HG03175 (cell line): ENCODE data around the gene CPVL.

ENCODE experiments used
- ATAC-seq: cut with Tn5 transposase; IDR thresholded peaks from one replicate; pipeline ENCODE4 v1.9.1; 2021; ENCODE audit warnings: mild to moderate bottlenecking, moderate library complexity; ENCODE audit not compliant: unreplicated experiment

The CPVL gene

DNA sequence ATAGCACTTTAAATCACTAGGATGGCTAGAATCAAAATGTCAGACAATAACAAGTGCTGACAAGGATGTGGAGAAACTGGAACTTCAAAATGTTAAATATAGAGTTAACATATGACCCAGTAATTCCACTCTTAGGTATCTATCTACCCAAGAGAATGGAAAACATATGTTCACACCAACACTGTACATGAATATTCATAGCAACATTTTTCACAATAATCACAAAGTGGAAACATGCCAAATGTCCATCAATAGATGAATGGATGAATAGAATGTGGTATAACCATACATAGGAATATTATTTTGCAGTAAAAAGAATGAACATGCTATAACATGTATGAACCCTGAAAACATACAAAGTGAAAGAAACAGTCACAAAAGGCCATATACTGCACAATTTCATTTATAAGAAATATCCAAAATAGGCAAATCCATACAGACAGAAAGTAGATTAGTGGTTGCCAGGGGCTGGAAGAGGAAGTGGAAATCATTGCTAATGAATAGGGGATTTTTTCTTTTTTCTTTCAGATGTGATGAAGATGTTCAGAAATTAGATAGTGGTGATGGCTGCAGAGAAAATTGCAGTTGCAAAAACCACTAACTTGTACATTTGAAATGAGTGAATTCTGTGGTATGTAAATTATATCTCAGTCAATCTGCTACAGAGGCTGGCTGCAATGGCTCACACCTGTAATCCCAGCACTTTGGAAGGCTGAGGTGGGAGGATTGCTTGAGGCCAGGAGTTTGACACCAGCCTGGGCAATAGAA is 93.0 kb downstream of the CPVL start:
- no peak for ATAC-seq

DNA sequence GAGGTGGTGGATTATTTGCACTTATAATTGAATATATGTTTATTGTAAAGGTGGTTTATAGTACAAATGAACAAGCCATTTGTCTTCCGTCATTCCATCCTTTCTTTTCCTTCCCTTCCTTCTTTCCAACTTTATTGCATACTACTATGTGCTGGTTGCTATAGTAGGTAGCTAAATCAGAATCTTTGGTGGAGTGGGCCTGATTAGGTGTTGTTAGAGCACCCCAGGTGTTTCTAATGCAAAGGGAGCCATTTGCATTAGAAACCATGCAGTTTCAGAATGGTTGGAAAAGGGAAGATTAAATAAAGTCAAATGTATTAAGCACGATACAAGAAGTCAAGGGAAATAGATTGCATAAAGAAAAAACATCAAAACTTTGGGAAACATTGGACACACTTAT is 99.4 kb downstream of the CPVL start:
- ATAC-seq, result no peak

DNA sequence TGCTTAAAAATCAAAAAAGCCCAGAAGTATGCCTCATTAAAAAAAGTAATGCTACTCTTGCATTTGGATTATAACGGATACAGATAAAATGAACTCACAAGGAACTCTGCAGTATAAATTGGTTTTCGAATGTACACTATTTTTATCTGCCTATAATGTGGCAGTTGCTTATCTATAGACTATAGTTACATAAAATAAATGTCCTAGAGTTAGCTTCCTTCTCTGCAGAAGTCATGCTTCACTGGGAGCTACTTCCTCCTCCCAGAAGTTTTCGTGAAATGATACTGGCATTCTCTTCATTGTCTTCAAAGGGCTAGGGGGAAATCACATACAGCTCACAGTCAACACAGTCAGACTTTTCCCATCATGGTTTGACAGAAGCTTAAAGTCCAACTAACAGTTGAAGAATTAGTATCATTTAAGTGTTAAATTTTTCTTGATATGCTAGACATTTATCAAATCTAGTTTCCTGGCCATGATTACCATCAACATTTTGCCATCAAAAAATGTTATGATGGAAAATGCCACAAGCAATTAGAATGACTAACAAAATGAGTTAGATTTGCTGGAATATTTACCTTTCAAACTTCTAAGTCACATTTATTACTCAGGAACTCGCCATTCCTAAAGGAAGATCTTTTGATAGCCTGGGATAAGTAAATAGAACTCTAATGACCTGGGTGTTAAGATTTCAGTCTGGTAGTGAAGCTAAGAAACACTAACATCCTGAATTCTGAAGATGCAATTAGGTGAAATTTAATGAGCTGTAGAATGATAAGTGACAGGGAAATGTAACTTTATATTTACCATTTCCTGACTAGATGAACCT is 100.9 kb downstream of the CPVL start:
- ATAC-seq, result no peak

DNA sequence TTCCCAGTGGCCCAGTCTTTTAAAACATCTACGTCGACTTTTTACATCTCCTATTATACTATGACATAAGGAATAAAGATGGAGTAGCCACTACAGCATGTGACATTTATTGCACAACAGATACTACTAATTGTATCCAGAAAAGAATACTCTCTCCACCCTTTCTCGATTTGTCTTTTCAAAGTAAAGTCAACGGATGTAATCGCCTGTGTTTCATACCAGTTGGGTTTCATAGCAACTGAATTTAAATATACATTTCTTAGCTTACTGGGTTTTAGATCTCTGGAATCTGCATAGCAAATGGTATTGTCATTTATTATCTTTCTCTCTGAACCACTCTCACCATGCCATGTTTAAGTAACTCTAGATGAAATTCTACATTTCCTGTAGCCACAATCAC is 101.8 kb downstream of the CPVL start:
- no peak for ATAC-seq

DNA sequence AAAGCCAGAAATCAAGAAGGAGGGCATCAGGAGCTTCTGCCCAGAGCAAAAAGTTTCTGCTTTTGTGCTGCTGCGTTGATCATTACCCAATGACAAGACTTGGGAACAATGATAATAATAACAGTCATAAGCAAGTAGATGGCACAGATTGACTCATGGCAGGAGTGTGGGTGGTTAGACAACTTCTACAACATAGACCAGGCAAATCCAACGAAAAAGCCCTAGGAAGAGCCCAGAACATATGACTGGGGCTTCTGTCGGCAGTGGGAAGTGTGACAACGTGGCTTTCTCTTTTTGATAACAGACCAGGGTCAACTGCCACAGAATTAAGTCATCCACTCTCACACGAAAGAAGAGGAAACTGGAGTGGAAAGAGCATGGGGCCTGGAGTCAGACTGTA is 102.8 kb downstream of the CPVL start:
- no peak for ATAC-seq

DNA sequence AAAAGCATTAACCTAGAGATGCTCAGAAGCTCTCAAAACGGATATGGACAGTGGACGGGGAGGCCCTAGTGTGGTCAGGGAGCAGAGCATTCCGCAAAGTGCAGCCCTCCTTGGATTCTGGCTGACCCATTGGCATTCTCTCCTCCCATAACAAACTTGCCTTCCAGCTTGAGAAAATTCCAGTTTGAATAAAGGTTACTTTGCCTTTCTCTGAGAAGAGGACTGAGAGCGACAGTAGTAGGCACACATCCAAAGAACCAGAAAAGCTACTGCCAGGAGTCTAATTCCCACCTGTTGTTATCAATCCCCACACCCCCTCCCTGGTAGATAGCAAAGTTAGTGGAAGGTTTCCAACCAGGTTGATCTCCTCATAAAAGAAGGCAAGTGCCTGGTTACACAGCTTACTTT is 103.5 kb downstream of the CPVL start:
- ATAC-seq, result no peak

DNA sequence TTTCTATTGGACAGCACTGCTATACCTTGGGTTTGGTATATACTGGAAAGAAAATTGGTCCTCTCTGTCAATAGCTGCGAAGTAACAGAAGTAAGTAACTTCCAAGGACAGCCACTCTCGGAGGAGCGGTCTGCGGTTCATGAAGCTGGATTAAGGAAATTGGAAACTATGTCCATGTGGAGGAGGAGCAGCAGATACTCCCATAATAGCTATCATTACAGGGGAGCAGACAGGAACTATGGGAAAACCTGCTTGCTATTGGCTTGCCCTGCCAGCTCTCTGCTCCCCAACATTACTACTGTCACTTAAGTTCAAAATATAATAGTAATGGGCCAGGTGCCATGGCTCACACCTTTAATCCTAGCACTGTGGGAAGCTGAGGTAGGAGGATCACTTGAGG is 104.3 kb downstream of the CPVL start:
- no peak for ATAC-seq

DNA sequence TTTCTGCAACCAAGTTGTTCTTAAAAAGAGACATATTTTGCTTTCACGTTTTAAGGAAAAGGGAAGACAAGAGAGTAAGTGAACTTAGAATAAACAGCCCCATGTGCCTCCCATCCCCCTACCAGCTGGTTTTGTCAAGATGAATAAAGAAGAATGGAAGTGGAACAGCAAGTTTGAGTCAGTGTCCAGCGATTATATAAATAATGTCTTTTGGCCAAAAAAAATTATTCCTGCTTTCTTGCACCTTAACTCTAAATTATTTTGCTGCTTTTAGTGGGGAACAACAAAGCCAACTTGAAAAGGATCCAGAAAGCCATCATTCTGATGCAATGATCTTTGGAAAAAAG is 105.8 kb downstream of the CPVL start:
- ATAC-seq, result no peak

DNA sequence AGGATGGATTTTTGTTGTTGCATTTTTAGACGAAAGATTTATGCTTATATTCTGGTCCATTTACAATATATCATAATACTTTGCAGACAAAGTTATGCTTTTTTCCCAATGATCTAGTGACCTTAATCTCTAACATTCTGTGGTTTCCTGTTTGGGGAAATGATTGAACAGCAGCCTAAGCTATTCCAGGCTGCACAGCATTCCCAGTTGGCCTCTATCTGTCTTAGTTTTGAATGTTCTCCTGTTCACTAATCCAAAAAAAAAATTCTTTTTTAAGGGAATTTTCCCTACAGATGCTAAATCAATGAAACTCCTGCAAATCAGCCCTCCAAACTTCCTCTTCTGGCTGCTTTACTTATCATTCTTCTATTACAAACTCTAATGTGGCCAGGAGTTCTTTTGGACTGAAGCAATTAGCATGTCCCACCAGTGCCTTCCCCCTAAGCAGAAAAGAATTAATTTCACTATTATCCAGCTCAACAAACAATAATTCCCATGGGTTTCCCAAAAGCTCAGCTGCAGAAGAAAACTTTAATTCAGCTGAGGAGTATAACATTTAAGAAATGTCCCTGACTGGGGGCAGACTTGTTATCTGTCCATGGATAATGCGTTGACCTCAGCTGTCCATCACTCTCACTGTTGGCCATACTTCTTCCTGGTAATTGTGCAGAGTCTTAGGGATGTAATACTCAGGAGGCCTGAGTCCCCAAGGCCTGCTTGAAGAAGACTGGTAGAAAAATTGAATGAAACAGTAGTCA is 106.3 kb downstream of the CPVL start:
- no peak for ATAC-seq

DNA sequence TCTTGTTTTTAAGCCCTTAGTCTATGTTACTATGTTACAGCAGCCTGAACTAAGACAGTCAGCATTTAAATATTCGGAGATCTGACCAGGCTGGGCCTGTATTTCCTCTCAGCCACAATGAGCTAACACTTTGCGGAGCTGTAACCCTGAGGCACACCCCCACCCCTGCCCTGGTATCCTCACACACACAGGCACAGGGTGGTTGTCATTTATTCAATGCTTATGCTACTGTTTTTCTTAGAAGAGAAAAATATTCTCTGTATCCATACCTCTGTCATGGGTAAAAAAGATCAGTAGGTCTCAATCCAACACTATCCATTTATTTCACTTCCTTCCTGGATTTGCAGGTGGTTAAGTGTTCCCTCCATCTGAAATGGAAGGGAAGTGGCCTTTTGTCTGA is 107.9 kb downstream of the CPVL start:
- ATAC-seq, result no peak

DNA sequence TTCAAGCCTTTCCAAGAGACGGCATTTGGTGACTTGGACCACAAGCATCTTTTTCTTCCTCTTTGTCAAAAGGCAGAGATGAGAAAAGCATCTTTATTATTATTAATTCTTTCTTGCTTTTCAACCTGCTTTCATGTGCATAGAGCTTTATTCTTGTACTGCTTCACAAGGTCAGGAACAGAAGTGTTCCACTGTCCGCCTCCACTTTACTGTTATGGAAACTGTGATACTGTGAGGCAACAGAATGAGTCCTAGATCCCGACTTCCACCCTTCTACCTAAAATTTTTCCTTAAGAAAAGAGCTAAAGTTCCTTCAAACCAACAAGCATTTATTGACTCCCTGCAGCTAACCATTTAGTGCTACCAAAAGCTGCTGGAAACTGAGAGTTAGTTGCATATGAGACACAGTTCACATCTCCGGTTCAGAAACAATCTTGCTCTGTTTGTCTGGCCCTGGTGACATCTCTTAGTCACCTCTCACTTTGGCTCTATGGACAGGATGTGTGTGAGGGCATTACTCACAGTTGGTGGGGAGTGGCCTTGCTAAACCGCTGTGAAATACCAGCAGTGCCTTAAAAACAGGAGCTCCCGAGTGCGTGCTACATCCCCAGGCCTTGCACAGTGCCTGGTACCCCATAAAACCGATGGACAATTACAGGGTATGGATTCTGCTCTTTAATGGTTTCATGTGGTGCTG is 111.1 kb downstream of the CPVL start:
- no peak for ATAC-seq

DNA sequence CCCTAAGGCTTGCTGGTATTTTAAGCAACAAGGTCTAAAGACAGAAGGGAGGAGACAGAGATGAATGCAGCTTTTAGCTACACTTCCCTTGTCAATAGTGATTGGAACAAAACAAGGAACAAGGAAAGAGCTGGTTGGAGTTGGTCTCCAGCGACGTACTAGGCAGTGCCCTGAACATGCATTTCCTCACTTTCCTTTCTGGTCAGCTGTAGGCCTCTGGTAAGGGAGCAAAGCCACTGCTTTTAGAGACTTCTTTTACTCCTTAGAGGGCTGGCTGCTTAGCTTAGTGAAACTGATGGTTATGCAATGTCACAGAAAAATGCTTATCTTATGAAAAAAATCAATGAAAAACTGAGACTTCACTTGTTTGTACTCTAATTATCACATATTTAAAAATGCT is 112.8 kb downstream of the CPVL start:
- ATAC-seq, result no peak

DNA sequence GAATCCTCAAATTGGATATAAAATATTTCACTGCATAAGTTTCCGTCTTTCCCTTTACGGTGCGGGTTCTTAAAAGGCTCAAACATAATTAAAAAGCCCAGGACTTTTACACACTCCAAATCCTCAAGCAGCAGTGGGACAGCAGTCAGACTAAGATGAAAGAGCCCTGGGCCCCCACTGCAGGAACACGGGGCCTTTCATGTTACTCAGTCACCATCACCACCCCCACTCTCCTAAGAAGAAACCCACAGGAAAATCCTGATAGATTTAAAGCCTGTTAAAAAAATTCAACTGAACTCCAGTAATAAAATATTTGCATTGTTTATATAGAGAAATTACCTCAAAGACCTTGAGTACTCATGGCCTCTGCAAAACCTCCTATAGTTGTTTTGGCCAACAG is 114.2 kb downstream of the CPVL start:
- ATAC-seq, result no peak

DNA sequence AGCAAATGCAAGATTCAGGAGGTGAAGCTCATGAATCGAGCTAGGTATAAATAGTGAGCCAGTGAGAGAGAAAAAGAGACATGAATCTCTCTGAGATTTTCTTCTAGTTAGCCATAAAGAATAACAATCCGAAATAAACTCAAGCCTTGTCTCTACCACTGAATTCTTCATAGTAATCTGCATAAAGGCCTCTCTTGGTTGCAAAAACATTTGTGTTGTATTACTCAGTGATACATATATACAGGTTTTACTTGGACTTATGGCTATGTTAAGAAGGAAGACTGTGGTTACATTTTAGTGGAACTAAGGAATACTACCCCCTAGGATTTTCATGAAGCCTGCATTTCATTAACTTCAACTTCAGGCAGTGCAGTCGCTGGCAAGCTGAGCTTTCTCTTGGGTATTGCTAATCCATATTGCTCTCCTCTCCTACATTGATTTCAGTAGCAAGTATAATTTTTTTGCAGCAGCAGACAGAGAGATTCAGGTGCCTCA is 115.5 kb downstream of the CPVL start:
- ATAC-seq, result no peak

DNA sequence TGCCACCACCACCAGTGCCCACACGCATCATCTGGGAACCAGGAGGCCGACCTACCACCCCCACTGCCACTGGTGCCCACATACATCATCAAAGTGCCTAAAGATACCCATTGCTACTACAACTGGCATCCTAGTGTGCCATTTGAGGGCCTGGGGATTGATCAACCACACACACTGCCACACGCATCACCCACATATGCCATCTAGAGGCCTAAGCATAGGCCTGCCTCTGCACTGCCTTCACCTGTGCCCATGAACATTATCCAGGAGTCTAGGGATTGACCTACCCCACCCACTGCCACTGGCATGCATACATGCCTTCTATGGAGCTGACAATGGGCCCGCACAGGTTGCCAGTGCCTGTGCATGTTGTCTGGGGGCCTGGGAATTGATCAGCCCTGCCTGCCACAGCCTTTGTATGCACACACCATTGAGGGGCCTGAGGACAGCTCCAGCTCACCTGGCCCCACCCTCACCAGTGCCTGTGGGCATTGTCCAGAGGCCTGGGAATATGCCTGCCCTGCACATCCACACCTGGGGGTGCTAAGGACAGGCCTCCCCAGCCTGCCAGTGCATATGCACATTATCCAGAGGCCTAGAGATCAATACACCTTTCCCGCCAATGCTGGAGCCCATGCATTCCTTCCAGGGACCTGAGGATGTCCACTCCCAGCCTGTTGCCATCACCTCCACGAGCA is 123.9 kb downstream of the CPVL start:
- no peak for ATAC-seq

DNA sequence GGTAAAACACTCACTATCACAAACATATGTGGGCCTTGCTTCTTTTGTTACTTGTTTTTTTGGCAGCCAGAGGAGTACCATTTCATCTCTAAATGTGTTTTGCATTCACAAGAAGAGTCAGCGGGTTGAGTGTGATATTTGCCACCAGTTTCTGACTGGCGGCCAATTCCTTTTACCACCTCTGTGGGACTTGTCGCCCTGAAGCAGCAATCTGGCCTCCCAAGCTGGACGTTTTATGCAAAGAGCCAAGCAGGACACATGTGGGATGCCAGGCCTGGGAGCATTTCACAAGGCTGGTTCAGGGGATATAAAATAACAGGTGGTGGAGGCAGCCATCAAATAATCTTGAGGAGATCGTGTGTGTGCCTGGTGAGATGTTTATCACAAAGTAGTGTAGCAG is 126.4 kb downstream of the CPVL start:
- ATAC-seq, result no peak

DNA sequence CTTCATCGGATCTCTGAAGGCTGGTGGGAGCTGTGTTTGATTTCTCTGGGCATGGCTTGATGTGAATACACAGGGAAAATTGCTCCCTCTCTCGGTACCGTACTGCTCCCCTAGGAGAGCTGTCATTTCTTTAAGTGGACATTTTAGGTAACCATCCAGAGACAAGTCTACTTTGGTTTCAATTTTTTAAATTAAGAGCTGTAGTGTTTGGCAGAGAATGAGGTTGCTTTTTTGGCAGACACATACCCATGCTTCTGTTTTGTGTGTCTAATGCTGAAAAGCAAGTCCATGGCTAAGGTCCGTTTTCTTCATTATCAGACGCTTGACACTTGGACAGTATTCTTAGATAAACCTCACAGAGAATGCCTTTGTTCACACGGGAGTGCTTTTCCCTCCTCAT is 127.0 kb downstream of the CPVL start:
- ATAC-seq, result no peak

DNA sequence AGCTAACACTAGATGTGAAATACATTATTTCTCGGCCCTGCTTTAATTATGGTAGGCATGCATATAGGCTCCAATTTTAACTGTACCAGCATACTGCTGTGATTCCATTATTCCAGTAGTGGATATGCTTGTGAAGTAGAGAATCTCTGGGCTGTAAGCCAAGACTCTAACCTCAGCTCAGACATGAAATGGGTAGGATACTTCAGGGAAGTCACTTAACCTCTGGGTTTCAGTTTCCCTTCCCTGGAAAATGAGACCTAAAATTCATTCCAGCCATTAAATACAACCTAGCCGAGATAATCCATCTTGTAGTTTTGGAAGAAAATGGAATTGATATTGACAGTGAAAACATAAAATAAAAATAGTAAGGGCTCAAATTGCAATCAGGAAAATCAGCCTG is 128.6 kb downstream of the CPVL start:
- ATAC-seq, result no peak

DNA sequence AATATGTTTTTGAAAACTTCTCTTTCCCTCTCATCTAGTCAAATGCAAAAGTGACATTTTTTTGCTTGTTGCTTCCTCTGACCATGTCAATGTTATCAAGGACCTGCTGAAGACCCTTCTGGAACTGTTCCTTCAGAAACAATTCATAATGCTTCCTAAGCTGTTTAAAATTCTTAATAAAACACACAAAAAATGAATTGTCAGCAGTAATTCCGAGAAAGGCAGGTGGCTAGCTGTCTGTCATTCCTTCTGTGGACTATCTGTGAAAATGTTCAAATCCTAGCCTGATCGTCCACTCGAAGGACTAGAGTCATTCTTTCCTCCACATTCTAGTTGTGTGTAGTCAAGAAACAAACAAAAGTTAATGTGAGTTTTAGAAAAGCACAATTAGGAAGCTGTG is 131.6 kb downstream of the CPVL start:
- no peak for ATAC-seq

DNA sequence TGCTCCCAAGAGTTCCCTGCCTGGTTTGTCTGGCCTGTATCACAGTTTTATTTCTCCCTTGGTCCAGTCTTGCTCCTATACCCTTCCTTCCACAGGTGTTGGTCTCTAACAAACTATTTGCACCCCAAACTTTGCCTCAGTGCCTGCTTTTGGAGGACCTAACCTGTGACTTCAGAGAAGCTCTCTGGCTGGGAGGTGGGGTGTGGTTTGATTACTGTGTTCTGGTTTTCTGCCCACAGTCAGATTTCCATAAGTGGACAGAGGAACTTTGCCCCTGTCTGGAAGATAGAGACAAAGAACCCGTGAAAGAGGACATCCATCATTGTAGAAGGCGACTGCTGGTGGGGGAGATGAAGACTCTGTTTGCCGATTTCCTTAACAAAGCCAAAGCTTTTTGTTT is 132.4 kb downstream of the CPVL start:
- ATAC-seq, result no peak
